Kidney glomerular epithelial cell (primary cell): ENCODE measurements around the gene PSMC4.

Experiments used
- DNase-seq: peaks from one replicate; lab custom pipeline; 2025; lab: John Stamatoyannopoulos, UW

The PSMC4 gene

GRCh38 chr19:39970675-39971379 lies at the start of gene PSMC4:
TSS of gene PSMC4 (plus strand) at chr19:39971165. CDS start at chr19:39971203, 38 bp downstream.
- peak; percentile 98 for DNase-seq

- DNase-seq: no peak
Observed at GRCh38 chr19:39923862-39924261, 47.1 kb upstream of the PSMC4 start.

GRCh38 chr19:39924389-39924788 lies 46.6 kb upstream of the PSMC4 start:
- DNase-seq: no peak

GRCh38 chr19:39924952-39925351 lies 46.0 kb upstream of the PSMC4 start:
- no peak for DNase-seq

GRCh38 chr19:39926170-39926760 lies 44.7 kb upstream of the PSMC4 start:
- DNase-seq: no peak

- DNase-seq: no peak
Observed at GRCh38 chr19:39927076-39927475, 43.9 kb upstream of the PSMC4 start.

GRCh38 chr19:39927524-39928356 lies 43.2 kb upstream of the PSMC4 start:
- no peak for DNase-seq

GRCh38 chr19:39928357-39928725 lies 42.6 kb upstream of the PSMC4 start:
- DNase-seq: no peak

GRCh38 chr19:39929750-39930149 lies 41.2 kb upstream of the PSMC4 start:
- no peak for DNase-seq

GRCh38 chr19:39934584-39935363 lies 36.2 kb upstream of the PSMC4 start, which contains the start of gene FCGBP:
TSS of gene FCGBP (minus strand) at chr19:39934634.
- no peak for DNase-seq

GRCh38 chr19:39935364-39935661 lies 35.7 kb upstream of the PSMC4 start:
- no peak for DNase-seq

GRCh38 chr19:39936020-39936419 lies 34.9 kb upstream of the PSMC4 start:
- no peak for DNase-seq

- DNase-seq: no peak
Observed at GRCh38 chr19:39936622-39937021, 34.3 kb upstream of the PSMC4 start.

- no peak for DNase-seq
Observed at GRCh38 chr19:39937094-39937720, 33.8 kb upstream of the PSMC4 start.

GRCh38 chr19:39937787-39938186 lies 33.2 kb upstream of the PSMC4 start:
- no peak for DNase-seq

- DNase-seq: no peak
Observed at GRCh38 chr19:39939556-39939955, 31.4 kb upstream of the PSMC4 start.

GRCh38 chr19:39940221-39940833 lies 30.6 kb upstream of the PSMC4 start:
- no peak for DNase-seq

- no peak for DNase-seq
Observed at GRCh38 chr19:39941151-39941550, 29.8 kb upstream of the PSMC4 start.

GRCh38 chr19:39941615-39942365 lies 29.2 kb upstream of the PSMC4 start:
- no peak for DNase-seq

- no peak for DNase-seq
Observed at GRCh38 chr19:39942366-39942730, 28.6 kb upstream of the PSMC4 start.

- DNase-seq: no peak
Observed at GRCh38 chr19:39943586-39943985, 27.4 kb upstream of the PSMC4 start.
